ENCODE measurements around the gene NARS2. TPM values are rescaled to one million over a fixed set of nuclear protein-coding genes. Genes with fewer than 3 reads are reported as not detected.

NARS2 gene
- total and polyA plus RNA-seq, 2 donors (not counting 1 experiment from before 2014, with no cell fraction given), result 13.2 to 15.7 TPM

- Histone ChIP-seq H3K4me2 (ENCODE audit: extremely low read depth, insufficient read depth, low read length) (no peak overlapping the region), H3K4me3 (replicated peaks in 1 of 4; ENCODE audit: control extremely low read depth in 1 of 4, insufficient read depth in 1 of 4, low read depth in 3 of 4, low read length in 4 of 4) (no peak overlapping the region), H3K36me3 (ENCODE audit: control insufficient read depth, insufficient read depth, low read length) (no peaks in the 10 kb centered on the region), H3K9ac (ENCODE audit: insufficient read depth, low read length) (no peak overlapping the region), H3K9me3 (ENCODE audit: control insufficient read depth, insufficient read depth, low read depth, low read length) (no peaks in the 10 kb centered on the region), H2AFZ (ENCODE audit: low read length) (no peak overlapping the region), H3K27ac (ENCODE audit: insufficient read depth, low read length) (no peak overlapping the region), H3K27me3 (ENCODE audit: control insufficient read depth, insufficient read depth, low read length) (no peaks in the 10 kb centered on the region), H3K4me1 (ENCODE audit: control insufficient read depth, extremely low read depth, insufficient read depth, low read length) (peaks cover 2% of the 10 kb centered on the region), H4K20me1 (ENCODE audit: control insufficient read depth, extremely low read depth, insufficient read depth, low read length) (no peaks in the 10 kb centered on the region), H3K79me2 (ENCODE audit: control insufficient read depth, insufficient read depth, low read length) (no peaks in the 10 kb centered on the region)
- no peak for DNase-seq (ENCODE audit: low read depth in 2 of 2)
- TF ChIP-seq EZH2 (IDR thresholded peaks at IDR 0.05; ENCODE audit: low read length, missing control alignments), result no peak
- TF ChIP-seq CTCF (conservative IDR thresholded peaks at IDR 0.05 in 1 of 2, IDR thresholded peaks at IDR 0.05 in 1 of 2; ENCODE audit: low read depth in 1 of 2, low read length in 2 of 2), result no peak
These were observed 146.4 kb downstream of the NARS2 start for GRCh38 chr11:78428266-78428636.

- H3K9me3 ChIP-seq (ENCODE audit: control insufficient read depth, insufficient read depth, low read depth, low read length), result no peaks in the 10 kb centered on the region
- DNase-seq (ENCODE audit: low read depth in 2 of 2), result no peak
- TF ChIP-seq EZH2 (IDR thresholded peaks at IDR 0.05; ENCODE audit: low read length, missing control alignments), result no peak
- TF ChIP-seq CTCF (conservative IDR thresholded peaks at IDR 0.05 in 1 of 2, IDR thresholded peaks at IDR 0.05 in 1 of 2; ENCODE audit: low read depth in 1 of 2, low read length in 2 of 2), result no peak
- H2AFZ ChIP-seq (ENCODE audit: low read length), result no peak overlapping the region
- H3K36me3 ChIP-seq (ENCODE audit: control insufficient read depth, insufficient read depth, low read length), result no peaks in the 10 kb centered on the region
- H3K4me1 ChIP-seq (ENCODE audit: control insufficient read depth, extremely low read depth, insufficient read depth, low read length), result peaks cover 2% of the 10 kb centered on the region
- H3K27me3 ChIP-seq (ENCODE audit: control insufficient read depth, insufficient read depth, low read length), result no peaks in the 10 kb centered on the region
- no peak overlapping the region for H3K4me2 ChIP-seq (ENCODE audit: extremely low read depth, insufficient read depth, low read length)
- no peak overlapping the region for H3K27ac ChIP-seq (ENCODE audit: insufficient read depth, low read length)
- H3K79me2 ChIP-seq (ENCODE audit: control insufficient read depth, insufficient read depth, low read length), result no peaks in the 10 kb centered on the region
- H3K4me3 ChIP-seq (replicated peaks in 1 of 4; ENCODE audit: control extremely low read depth in 1 of 4, insufficient read depth in 1 of 4, low read depth in 3 of 4, low read length in 4 of 4), result no peak overlapping the region
- H3K9ac ChIP-seq (ENCODE audit: insufficient read depth, low read length), result no peak overlapping the region
- no peaks in the 10 kb centered on the region for H4K20me1 ChIP-seq (ENCODE audit: control insufficient read depth, extremely low read depth, insufficient read depth, low read length)
These were observed 146.9 kb downstream of the NARS2 start for GRCh38 chr11:78427615-78428265.

GRCh38 chr11:78426845-78427244 is 147.8 kb downstream of the NARS2 start:
- Histone ChIP-seq H3K9me3 (ENCODE audit: control insufficient read depth, insufficient read depth, low read depth, low read length) (no peaks in the 10 kb centered on the region), H2AFZ (ENCODE audit: low read length) (no peak overlapping the region), H4K20me1 (ENCODE audit: control insufficient read depth, extremely low read depth, insufficient read depth, low read length) (no peaks in the 10 kb centered on the region), H3K4me1 (ENCODE audit: control insufficient read depth, extremely low read depth, insufficient read depth, low read length) (no peaks in the 10 kb centered on the region), H3K4me2 (ENCODE audit: extremely low read depth, insufficient read depth, low read length) (no peak overlapping the region), H3K27ac (ENCODE audit: insufficient read depth, low read length) (no peak overlapping the region), H3K36me3 (ENCODE audit: control insufficient read depth, insufficient read depth, low read length) (no peaks in the 10 kb centered on the region), H3K4me3 (replicated peaks in 1 of 4; ENCODE audit: control extremely low read depth in 1 of 4, insufficient read depth in 1 of 4, low read depth in 3 of 4, low read length in 4 of 4) (no peak overlapping the region), H3K27me3 (ENCODE audit: control insufficient read depth, insufficient read depth, low read length) (no peaks in the 10 kb centered on the region), H3K79me2 (ENCODE audit: control insufficient read depth, insufficient read depth, low read length) (no peaks in the 10 kb centered on the region), H3K9ac (ENCODE audit: insufficient read depth, low read length) (no peak overlapping the region)
- no peak for TF ChIP-seq EZH2 (IDR thresholded peaks at IDR 0.05; ENCODE audit: low read length, missing control alignments)
- no peak for TF ChIP-seq CTCF (conservative IDR thresholded peaks at IDR 0.05 in 1 of 2, IDR thresholded peaks at IDR 0.05 in 1 of 2; ENCODE audit: low read depth in 1 of 2, low read length in 2 of 2)
- DNase-seq (ENCODE audit: low read depth in 2 of 2), result no peak

Measured in fibroblast of lung (primary cell).